Amygdala (tissue), 56 donors: ENCODE data around the gene ACER2.
"Not testable (repeated sequence)": the region's sequence is repeated elsewhere in the genome, so short reads cannot be mapped to it uniquely, and the experiment has no call there.

Experiments used
- DNase-seq, 56 donors: peaks; one replicate each; lab custom pipeline; 2025; lab: John Stamatoyannopoulos, UW

ACER2 gene

DNA sequence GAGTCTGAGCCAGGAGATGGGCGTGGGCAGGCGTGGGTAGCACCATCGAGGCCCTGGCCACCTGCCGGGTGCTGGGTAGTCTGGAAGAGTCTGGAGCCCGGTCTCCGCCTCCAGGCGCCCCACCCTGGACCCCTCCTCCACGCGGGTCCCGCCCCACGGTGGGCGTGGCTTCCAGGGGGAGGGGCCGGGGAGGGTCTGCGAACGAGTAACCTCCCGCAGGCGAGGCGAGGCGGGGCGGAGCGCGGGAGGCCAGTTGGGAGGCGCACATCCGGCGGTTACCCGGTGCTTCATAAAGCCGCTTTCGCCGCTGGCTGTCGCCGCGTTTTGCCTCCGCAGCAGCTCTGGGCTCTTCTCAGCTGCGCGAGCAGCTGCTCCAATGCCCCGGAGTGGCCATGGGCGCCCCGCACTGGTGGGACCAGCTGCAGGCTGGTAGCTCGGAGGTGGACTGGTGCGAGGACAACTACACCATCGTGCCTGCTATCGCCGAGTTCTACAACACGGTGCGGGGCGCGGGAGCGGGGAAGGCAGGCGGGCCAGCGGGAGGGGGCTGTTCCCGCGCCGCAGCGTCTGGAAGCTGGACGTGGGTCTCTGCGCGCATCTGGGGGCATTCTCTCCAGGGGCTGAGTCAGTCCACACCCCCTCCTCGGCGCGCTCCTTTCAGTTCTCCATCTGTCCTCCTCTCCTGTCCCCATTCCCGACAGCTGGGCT lies at the start of gene ACER2:
ACER2 (plus strand) TSS at position 317 of the 708 bp plus-strand sequence; CDS start at position 393, 76 bp downstream.
- peak; percentile 35 to 97 (median 84) for DNase-seq

DNA sequence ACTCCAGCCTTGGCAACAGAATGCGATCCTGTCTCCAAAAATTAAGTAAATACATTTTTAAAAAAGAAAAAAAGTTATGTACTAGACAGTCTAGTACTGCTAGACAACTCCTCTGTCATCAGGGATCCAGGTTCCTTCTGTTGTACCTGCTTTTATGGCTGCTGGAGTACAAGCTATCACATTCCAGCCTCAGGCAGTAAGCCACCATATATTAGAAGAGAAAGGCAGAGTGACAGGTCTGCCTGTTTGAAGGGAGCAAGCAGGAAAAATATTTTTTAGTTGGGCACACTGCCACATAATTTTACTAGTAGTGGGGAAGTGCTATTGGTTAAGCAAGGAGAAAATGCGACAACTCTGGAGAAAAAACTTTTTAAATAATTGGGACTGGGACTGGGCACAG lies 39.7 kb upstream of the ACER2 start:
- no peak for DNase-seq

DNA sequence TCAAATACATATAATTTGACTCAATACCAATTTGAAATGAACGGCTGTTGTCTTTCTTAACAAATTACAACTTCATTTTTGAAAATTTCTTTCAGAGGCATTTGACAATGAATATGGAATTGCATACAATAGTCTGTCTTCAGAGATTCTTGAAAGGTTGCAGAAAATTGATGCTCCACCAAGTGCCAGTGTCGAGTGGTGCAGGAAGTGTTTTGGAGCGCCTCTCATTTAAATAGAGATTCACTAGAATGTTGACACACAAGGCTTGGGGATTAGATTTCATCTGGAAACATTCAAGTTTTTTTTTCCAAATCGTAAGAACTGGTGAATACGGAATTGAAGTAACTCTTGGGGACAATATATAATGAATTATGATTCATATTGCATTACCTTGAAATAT lies 36.9 kb upstream of the ACER2 start:
- no peak for DNase-seq

GRCh38 chr9:19372567-19372966 lies 36.2 kb upstream of the ACER2 start:
- no peak for DNase-seq

DNA sequence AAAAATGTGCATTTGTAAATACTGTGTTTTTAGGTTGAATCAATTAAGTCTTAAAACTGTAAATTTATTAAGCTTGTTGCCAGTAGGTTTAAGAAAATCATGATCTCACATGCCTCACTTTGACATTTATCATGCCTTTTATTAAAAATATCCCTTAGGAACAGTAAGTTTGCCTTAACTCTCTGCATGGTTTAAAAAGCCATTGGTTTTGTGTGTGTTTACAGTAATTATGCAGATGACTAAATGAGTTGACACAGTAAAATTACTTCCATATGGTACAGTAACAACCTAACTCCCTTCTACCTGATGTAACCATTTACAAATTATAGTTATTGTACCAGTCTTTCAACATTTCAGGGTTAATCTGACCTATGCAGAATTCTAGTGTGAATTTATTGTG lies 35.3 kb upstream of the ACER2 start:
- DNase-seq, result no peak

- no peak for DNase-seq
Measured at GRCh38 chr9:19375538-19375937, 33.3 kb upstream of the ACER2 start.

- DNase-seq, result no peak
Measured at GRCh38 chr9:19376931-19377330, 31.9 kb upstream of the ACER2 start.

- no peak for DNase-seq
Measured at GRCh38 chr9:19378164-19378563, 30.6 kb upstream of the ACER2 start.

- no peak for DNase-seq
Measured at GRCh38 chr9:19378647-19379046, 30.2 kb upstream of the ACER2 start.

DNA sequence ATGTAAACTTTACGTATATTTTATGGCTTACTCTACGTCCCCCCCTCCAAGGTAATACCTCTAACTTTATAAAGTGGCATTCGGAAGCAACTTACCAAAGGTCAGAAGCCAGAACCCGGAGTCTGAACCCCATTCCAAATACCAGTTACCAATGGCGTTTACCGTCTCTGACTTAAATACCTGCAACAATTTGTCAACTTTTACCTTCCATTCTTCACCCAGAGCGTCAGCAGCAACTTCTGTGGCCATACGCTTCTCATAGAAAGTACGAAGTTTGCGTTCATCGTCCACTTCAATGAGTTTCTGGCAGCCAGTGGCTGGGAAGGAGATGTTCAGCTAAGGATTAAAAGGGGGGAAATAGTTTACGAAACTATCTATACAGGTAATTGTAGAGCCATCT lies 29.5 kb upstream of the ACER2 start:
- no peak for DNase-seq

GRCh38 chr9:19379697-19380046 lies 29.1 kb upstream of the ACER2 start:
- peak in 10 of 56 donors; percentile 19 to 72 (median 54) for DNase-seq

GRCh38 chr9:19380826-19381075 lies 28.1 kb upstream of the ACER2 start:
- no peak for DNase-seq

DNA sequence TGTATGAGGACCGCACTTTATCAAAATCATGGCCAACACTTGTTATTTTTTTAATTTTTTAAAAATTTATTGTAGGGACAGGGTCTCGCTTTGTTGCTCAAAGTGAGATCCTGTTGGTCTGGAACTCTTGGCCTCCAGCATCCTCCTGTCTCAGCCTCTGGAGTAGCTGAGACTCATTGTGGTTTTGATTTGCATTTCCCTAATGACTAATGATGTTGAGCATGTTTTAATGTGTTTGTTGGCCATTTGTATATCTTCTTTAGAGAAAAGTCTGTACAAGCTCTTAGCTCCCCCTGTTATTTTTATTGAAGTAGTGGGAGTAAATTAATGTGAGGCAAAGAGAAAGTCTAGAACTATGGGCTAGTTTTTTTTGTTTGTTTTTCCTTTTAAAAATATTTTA lies 27.2 kb upstream of the ACER2 start:
- DNase-seq, result no peak

DNA sequence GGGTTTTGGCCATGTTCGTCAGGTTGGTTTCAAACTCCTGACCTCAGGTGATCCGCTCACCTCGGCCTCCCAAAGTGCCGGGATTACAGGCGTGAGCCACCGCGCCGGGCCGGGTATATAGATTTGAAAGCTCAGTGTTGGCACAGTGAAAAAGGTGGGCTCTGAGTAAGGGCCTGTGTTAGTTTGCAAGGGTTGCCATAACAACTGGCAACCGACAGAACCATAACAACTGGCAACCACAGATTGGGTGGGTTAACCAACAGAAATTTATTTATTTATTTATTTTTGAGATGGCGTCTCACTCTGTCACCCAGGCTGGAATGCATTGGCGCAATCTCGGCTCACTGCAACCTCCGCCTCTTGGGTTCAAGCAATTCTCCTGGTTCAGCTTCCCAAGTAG lies 23.6 kb upstream of the ACER2 start:
- DNase-seq, result not testable (repeated sequence)

GRCh38 chr9:19385786-19386501 lies 22.9 kb upstream of the ACER2 start:
- no peak for DNase-seq

- no peak for DNase-seq
Measured at GRCh38 chr9:19386502-19387044, 22.2 kb upstream of the ACER2 start.

DNA sequence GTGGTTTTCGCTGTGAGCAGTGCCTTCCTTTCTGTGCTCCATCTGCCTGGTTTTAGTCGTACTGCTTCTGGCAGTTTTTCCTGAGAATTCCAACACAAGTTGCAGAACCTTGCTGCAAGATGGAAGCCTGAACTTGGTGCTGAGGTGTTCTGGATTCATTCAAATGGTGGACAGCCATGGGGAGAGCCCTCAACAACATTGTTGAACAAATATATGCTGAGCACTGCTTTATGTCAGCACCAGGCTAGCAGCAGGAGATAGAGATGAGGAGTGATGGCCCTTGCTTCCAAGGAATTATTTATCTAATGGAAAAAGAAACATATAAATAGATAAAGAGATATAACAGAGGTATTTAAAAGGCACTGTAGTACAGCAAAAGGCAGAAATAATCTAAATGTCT lies 21.5 kb upstream of the ACER2 start:
- DNase-seq, result no peak

GRCh38 chr9:19389539-19389938 lies 19.3 kb upstream of the ACER2 start:
- DNase-seq, result not testable (repeated sequence)

GRCh38 chr9:19397845-19398244 lies 11.0 kb upstream of the ACER2 start:
- DNase-seq, result no peak

GRCh38 chr9:19403231-19403630 lies 5.6 kb upstream of the ACER2 start:
- DNase-seq, result not testable (repeated sequence)

DNA sequence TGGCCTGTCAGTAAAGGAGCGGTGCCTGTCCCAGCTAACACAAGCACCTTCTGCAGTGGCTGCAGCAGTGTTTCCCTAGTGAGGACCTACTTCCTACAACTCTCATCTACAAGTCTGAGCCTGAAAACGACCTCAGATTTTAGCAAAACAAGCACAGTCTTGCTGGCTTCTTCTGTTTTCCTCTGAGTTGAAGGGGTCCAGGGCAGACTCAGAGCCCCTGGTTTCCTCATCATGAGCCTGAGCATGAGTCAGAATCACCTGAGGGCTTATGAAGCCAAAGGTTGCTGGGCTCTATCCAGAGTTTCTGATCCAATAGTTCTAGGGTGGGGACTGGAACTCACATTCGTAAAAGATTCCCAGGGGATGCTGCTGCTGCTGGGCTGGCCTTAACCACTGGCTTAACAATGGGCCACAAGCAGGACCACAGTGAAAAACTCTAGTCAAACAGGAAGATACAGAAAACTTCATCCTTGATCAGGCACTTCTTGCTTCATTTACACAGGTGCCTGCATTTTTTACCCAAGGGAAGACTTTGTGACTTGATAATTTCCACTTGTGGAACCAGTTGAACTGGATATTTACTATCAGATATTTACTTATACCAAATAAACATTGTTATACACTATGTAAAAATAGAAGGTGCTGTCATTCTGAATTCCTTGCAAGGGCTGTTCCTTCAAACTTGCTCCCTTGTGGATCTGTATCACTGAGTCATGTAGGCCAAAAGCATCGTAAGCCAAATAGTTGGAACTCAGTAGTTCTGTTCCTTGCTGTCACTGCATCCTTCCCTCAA lies 4.3 kb upstream of the ACER2 start:
- no peak for DNase-seq

- no peak for DNase-seq
Measured at GRCh38 chr9:19405771-19406170, 3.0 kb upstream of the ACER2 start.
